ENCODE results near the gene SPATA13. TPM values are rescaled to one million over a fixed set of nuclear protein-coding genes. Genes with fewer than 3 reads are reported as not detected.
"Not testable (repeated sequence)": the region's sequence is repeated elsewhere in the genome, so short reads cannot be mapped to it uniquely, and the experiment has no call there.

The SPATA13 gene
- total RNA-seq, 1 donor from 2014 or later, result 11.4 TPM

DNA sequence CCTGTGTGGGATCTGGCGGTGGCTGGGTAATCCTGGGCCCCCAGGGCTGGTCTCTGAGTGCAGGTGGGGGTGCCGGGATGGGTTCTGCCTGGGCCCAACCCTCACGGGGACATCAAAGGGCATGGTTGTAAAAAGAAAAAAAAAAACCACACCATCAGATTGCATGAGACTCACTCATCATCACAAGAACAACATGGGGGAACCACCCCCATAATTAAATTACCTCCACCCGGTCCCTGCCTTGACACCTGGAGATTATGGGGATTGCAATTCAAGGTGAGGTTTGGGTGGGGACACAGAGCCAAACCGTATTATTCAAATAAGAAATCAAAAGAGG lies 163.2 kb downstream of the SPATA13 start:
- H3K4me3 Mint-ChIP-seq (ENCODE audit: unreplicated experiment), result no peak overlapping the region
- H3K27me3 Mint-ChIP-seq (ENCODE audit: unreplicated experiment), result no peaks in the 10 kb centered on the region
- no peaks in the 10 kb centered on the region for H3K9me3 Mint-ChIP-seq (ENCODE audit: unreplicated experiment)
- TF ChIP-seq, protein P1, sequence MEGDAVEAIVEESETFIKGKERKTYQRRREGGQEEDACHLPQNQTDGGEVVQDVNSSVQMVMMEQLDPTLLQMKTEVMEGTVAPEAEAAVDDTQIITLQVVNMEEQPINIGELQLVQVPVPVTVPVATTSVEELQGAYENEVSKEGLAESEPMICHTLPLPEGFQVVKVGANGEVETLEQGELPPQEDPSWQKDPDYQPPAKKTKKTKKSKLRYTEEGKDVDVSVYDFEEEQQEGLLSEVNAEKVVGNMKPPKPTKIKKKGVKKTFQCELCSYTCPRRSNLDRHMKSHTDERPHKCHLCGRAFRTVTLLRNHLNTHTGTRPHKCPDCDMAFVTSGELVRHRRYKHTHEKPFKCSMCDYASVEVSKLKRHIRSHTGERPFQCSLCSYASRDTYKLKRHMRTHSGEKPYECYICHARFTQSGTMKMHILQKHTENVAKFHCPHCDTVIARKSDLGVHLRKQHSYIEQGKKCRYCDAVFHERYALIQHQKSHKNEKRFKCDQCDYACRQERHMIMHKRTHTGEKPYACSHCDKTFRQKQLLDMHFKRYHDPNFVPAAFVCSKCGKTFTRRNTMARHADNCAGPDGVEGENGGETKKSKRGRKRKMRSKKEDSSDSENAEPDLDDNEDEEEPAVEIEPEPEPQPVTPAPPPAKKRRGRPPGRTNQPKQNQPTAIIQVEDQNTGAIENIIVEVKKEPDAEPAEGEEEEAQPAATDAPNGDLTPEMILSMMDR (IDR thresholded peaks at IDR 0.05; ENCODE audit: unreplicated experiment), result no peak
- H3K36me3 Mint-ChIP-seq (ENCODE audit: low read depth, unreplicated experiment), result no peaks in the 10 kb centered on the region
- no peaks in the 10 kb centered on the region for H3K4me1 Mint-ChIP-seq (ENCODE audit: unreplicated experiment)
- DNase-seq (ENCODE audit: low spot score), result no peak
- H3K27ac Mint-ChIP-seq (ENCODE audit: unreplicated experiment), result no peak overlapping the region

DNA sequence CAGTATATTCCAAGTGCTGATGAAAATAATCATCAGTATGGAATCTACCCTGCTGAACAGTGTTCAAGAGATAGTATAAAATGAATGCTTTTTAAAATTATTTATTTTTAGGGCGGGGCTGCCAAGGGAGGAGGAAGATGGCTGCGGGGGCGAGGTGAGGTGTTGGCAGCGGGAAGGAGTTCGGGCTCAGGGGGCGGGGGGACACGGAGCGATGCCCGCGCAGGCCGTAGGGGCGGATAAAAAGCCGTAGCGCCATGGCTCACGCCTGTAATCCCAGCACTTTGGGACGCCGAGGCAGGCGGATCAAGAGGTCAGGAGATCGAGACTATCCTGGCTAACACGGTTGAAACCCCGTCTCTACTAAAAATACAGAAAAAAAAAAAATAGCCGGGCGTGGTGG lies 167.1 kb downstream of the SPATA13 start:
- not testable (repeated sequence) for H3K4me1 Mint-ChIP-seq (ENCODE audit: unreplicated experiment); DNase-seq (ENCODE audit: low spot score); H3K9me3 Mint-ChIP-seq (ENCODE audit: unreplicated experiment); H3K27me3 Mint-ChIP-seq (ENCODE audit: unreplicated experiment); H3K27ac Mint-ChIP-seq (ENCODE audit: unreplicated experiment); H3K36me3 Mint-ChIP-seq (ENCODE audit: low read depth, unreplicated experiment); H3K4me3 Mint-ChIP-seq (ENCODE audit: unreplicated experiment)

DNA sequence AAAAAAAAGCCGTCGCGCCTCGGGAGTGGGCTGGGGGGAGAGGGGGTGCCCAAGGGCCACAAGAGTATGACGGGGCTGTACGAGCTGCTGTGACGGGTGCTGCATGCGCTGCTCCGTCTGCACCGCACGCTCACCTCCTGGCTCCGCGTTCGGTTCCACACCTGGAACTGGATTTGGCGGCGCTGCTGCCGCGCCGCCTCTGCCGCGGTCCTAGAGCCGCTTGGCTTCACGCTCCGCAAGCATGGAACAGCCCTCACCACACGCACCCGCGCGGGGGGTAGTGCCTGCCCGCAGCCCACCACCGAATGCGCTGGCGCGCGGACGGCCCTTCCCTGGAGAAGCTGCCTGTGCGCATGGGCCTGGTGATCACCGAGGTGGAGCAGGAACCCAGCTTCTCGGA lies 167.6 kb downstream of the SPATA13 start:
- Mint-ChIP-seq H3K4me1 (ENCODE audit: unreplicated experiment) (no peaks in the 10 kb centered on the region), H3K9me3 (ENCODE audit: unreplicated experiment) (no peaks in the 10 kb centered on the region), H3K27me3 (ENCODE audit: unreplicated experiment) (no peaks in the 10 kb centered on the region), H3K27ac (ENCODE audit: unreplicated experiment) (no peak overlapping the region), H3K4me3 (ENCODE audit: unreplicated experiment) (no peak overlapping the region), H3K36me3 (ENCODE audit: low read depth, unreplicated experiment) (no peaks in the 10 kb centered on the region)
- TF ChIP-seq, protein P1 (IDR thresholded peaks at IDR 0.05; ENCODE audit: unreplicated experiment), result no peak
- no peak for DNase-seq (ENCODE audit: low spot score)

DNA sequence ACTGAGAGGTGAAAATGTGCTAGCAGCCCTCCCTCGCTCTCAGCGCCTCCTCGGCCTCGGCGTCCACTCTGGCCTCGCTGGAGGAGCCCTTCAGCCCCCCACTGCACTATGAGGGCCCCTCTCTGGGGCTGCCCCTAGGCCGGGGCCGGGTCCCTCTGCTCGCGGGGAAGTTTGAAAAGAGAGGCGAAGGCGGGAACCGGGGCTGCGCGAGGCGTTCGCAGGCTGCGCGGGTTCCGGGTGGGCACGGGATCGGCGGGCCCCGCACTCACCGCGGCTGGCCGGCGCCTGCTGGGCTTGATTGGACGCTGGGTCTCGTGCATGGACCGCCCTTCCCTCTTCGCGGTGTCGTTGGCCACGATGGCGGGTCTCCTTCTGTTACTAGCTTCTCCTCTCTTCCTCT lies 178.2 kb downstream of the SPATA13 start:
- Mint-ChIP-seq H3K4me1 (ENCODE audit: unreplicated experiment) (peaks cover 4% of the 10 kb centered on the region), H3K27ac (ENCODE audit: unreplicated experiment) (no peak overlapping the region), H3K27me3 (ENCODE audit: unreplicated experiment) (peaks cover 3% of the 10 kb centered on the region), H3K36me3 (ENCODE audit: low read depth, unreplicated experiment) (no peaks in the 10 kb centered on the region), H3K9me3 (ENCODE audit: unreplicated experiment) (no peaks in the 10 kb centered on the region), H3K4me3 (ENCODE audit: unreplicated experiment) (no peak overlapping the region)
- TF ChIP-seq, protein P1 (IDR thresholded peaks at IDR 0.05; ENCODE audit: unreplicated experiment), result no peak
- no peak for DNase-seq (ENCODE audit: low spot score)

DNA sequence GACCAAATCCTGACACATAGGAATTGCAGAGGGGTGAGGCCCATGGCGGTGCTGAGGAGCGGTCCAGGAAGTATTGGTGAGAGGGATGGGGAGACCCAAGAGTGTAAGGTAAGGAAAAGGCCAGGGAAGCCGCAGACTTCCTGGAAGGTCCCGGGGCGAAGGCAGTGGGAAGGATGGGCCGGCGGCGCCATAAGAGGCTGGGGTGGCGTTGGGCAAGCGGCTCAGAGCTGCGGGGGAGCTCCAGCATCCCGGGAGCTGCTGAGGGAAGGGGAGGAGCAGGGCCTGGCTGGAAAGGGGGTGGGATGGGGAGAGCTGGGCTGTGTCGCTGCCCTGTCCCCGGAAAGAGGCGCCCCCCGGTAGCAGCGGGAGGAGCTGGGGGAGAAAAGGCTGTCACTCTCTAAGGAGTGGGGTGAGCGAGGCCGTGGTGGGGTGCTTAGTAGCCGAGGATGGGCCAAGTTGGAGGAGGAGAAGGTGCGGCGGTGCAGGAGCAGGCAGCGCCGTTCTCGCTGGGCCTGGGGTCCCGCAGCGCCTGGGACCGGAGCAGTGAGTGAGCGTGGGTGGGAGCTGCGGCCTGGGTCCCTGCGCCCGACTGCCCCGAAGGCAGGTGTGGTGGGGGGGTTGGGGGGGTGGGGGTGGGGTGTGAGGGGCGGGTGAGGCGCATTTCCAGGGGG lies 179.6 kb downstream of the SPATA13 start:
- no peak overlapping the region for H3K4me3 Mint-ChIP-seq (ENCODE audit: unreplicated experiment)
- DNase-seq (ENCODE audit: low spot score), result no peak
- no peak overlapping the region for H3K27ac Mint-ChIP-seq (ENCODE audit: unreplicated experiment)
- H3K36me3 Mint-ChIP-seq (ENCODE audit: low read depth, unreplicated experiment), result no peaks in the 10 kb centered on the region
- peaks cover 3% of the 10 kb centered on the region for H3K27me3 Mint-ChIP-seq (ENCODE audit: unreplicated experiment)
- peaks cover 4% of the 10 kb centered on the region for H3K4me1 Mint-ChIP-seq (ENCODE audit: unreplicated experiment)
- TF ChIP-seq, protein P1 (IDR thresholded peaks at IDR 0.05; ENCODE audit: unreplicated experiment), result no peak
- no peaks in the 10 kb centered on the region for H3K9me3 Mint-ChIP-seq (ENCODE audit: unreplicated experiment)
